ENCODE data around the gene SDCCAG8.

DNA sequence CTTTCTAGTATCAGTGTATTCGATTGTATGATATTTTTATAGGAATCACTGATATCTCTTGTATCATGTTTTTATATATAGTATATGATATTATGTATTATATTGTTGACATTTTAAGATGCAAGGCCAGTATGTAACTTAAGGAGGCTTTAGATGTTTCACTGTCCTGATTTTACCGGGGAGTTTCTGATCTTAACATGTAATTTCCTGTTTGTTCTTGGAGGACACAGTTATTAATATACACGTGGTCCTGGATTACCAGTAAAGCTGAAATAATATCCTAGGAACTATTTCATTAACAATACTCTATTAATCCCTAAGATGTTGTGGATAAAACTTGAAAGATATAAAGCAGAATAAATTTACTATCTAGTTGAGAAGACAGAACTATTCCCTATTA, 19.5 kb downstream of the SDCCAG8 start:
- no peak for TF ChIP-seq POLR2A (IDR thresholded peaks at IDR 0.05)
- TF ChIP-seq, protein P1, sequence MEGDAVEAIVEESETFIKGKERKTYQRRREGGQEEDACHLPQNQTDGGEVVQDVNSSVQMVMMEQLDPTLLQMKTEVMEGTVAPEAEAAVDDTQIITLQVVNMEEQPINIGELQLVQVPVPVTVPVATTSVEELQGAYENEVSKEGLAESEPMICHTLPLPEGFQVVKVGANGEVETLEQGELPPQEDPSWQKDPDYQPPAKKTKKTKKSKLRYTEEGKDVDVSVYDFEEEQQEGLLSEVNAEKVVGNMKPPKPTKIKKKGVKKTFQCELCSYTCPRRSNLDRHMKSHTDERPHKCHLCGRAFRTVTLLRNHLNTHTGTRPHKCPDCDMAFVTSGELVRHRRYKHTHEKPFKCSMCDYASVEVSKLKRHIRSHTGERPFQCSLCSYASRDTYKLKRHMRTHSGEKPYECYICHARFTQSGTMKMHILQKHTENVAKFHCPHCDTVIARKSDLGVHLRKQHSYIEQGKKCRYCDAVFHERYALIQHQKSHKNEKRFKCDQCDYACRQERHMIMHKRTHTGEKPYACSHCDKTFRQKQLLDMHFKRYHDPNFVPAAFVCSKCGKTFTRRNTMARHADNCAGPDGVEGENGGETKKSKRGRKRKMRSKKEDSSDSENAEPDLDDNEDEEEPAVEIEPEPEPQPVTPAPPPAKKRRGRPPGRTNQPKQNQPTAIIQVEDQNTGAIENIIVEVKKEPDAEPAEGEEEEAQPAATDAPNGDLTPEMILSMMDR (IDR thresholded peaks at IDR 0.05) = no peak

Data from body of pancreas (tissue), 4 donors.